PC-3 (cell line): ENCODE results near the gene LGALS16.
"Not testable (repeated sequence)": the region's sequence is repeated elsewhere in the genome, so short reads cannot be mapped to it uniquely, and the experiment has no call there.

Source experiments
- EZH2 ChIP-seq: fragments of 300-600 bp; sonication (generic); IDR thresholded peaks from one replicate; pipeline ENCODE4 v1.6.1; 2017; ENCODE audit warnings: antibody characterized with exemption, mild to moderate bottlenecking, low read length; ENCODE audit not compliant: unreplicated experiment
- EZH2phosphoT487 ChIP-seq: fragments of 300-600 bp; sonication (generic); IDR thresholded peaks from 2 replicates; pipeline ENCODE4 v1.6.1; 2018; ENCODE audit warnings: mild to moderate bottlenecking, antibody characterized with exemption, low read length, borderline replicate concordance
- TF ChIP-seq, protein P1 (sequence below): fragments of 300-600 bp; sonication (generic); conservative IDR thresholded peaks from 2 replicates; pipeline ENCODE4 v1.5.1; 2017; ENCODE audit warnings: antibody characterized with exemption, low read depth, mild to moderate bottlenecking, low read length

GRCh38 chr19:39669860-39670259 lies 14.1 kb downstream of the LGALS16 start:
- TF ChIP-seq, protein P1, sequence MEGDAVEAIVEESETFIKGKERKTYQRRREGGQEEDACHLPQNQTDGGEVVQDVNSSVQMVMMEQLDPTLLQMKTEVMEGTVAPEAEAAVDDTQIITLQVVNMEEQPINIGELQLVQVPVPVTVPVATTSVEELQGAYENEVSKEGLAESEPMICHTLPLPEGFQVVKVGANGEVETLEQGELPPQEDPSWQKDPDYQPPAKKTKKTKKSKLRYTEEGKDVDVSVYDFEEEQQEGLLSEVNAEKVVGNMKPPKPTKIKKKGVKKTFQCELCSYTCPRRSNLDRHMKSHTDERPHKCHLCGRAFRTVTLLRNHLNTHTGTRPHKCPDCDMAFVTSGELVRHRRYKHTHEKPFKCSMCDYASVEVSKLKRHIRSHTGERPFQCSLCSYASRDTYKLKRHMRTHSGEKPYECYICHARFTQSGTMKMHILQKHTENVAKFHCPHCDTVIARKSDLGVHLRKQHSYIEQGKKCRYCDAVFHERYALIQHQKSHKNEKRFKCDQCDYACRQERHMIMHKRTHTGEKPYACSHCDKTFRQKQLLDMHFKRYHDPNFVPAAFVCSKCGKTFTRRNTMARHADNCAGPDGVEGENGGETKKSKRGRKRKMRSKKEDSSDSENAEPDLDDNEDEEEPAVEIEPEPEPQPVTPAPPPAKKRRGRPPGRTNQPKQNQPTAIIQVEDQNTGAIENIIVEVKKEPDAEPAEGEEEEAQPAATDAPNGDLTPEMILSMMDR: not testable (repeated sequence)
- not testable (repeated sequence) for TF ChIP-seq EZH2, EZH2phosphoT487
